NCI-H82 treated with DMSO at 0.1 percent for 48 hours (cell line): ENCODE data around the gene RBMX2.

Source experiments
- DNase-seq: peaks from one replicate; lab custom pipeline; 2025; ENCODE audit not compliant: unreplicated experiment; lab: John Stamatoyannopoulos, UW

The RBMX2 gene

DNA sequence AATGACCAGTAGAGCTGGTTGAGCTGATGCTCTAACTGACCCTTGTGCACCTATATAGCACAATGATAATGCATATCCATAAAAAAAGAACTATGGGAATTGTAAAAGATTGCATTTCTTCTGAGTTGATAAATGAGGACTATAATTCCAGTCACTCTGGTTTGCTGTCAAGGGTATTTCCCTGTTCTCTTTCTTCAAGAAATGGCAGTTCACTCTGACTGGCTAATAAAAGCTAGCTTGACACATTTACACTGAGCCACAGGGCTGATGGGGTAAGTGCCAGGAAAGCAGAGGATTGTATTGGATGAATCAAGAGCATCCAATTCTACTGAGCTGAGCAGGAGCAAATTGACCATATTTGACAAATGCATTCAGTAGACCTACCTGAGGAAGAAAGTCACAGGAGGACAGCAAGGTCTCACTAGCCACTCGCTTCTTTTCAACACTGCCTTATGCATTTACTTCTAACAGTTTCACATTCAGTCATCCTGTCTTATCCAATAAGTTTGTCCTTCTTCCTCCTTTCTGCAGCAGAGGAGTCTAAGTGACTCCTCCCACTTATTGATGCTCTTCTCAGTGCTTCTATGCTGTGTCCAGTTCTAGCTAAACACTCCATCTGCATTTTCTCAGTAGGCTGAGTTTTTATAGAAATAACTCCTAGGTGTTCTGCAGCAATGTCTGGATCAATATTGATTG lies 43.0 kb downstream of the RBMX2 start:
- no peak for DNase-seq

- no peak for DNase-seq
These were observed 45.2 kb downstream of the RBMX2 start for GRCh38 chrX:130446974-130447373.
